GM23248 (cell line): ENCODE data around the gene RS1. TPM values are rescaled to one million over a fixed set of nuclear protein-coding genes. Genes with fewer than 3 reads are reported as not detected.

ENCODE experiments used
- DNase-seq: peaks from one replicate; pipeline ENCODE4 v3.0.0-alpha.2; 2015
- H2AFZ ChIP-seq: fragments of 200-600 bp; sonication (generic); 2 replicates; pipeline ENCODE4 v1.6.1; 2016; ENCODE audit warnings: antibody characterized with exemption
- H3F3A ChIP-seq: fragments of 200-600 bp; sonication (generic); 2 replicates; pipeline ENCODE4 v1.6.1; 2016; ENCODE audit warnings: mild to moderate bottlenecking, antibody characterized with exemption, mixed run types; ENCODE audit not compliant: insufficient read depth
- H3K27ac ChIP-seq: fragments of 200-600 bp; sonication (generic); 2 replicates; pipeline ENCODE4 v1.5.1; 2016; ENCODE audit warnings: mild to moderate bottlenecking
- H3K27me3 ChIP-seq: fragments of 200-600 bp; sonication (generic); replicated peaks from 2 replicates; pipeline ENCODE4 v1.6.1; 2016; ENCODE audit warnings: mild to moderate bottlenecking; ENCODE audit not compliant: insufficient read depth
- H3K36me3 ChIP-seq: fragments of 200-600 bp; sonication (generic); 2 replicates; pipeline ENCODE4 v1.6.1; 2016; ENCODE audit warnings: low read depth, mild to moderate bottlenecking
- H3K4me1 ChIP-seq: fragments of 200-600 bp; sonication (generic); 2 replicates; pipeline ENCODE4 v1.6.1; 2016; ENCODE audit warnings: mild to moderate bottlenecking; ENCODE audit not compliant: insufficient read depth
- H3K4me2 ChIP-seq: fragments of 200-600 bp; sonication (generic); one replicate; pipeline ENCODE4 v1.6.1; 2016; ENCODE audit warnings: mild to moderate bottlenecking; ENCODE audit not compliant: unreplicated experiment
- H3K4me3 ChIP-seq: fragments of 200-600 bp; sonication (generic); 2 replicates; pipeline ENCODE4 v1.5.1; 2016; ENCODE audit warnings: mild to moderate bottlenecking
- H3K79me2 ChIP-seq: fragments of 200-600 bp; sonication (generic); 2 replicates; pipeline ENCODE4 v1.6.1; 2016; ENCODE audit warnings: mild to moderate bottlenecking; ENCODE audit not compliant: insufficient read depth
- H3K9ac ChIP-seq: fragments of 200-600 bp; sonication (generic); 2 replicates; pipeline ENCODE4 v1.6.1; 2016; ENCODE audit warnings: mild to moderate bottlenecking
- H3K9me2 ChIP-seq: fragments of 200-600 bp; sonication (generic); 2 replicates; pipeline ENCODE4 v1.6.1; 2016; ENCODE audit warnings: mixed run types, mild to moderate bottlenecking, moderate library complexity; ENCODE audit not compliant: insufficient read depth
- H3K9me3 ChIP-seq: fragments of 200-600 bp; sonication (generic); one replicate; pipeline ENCODE4 v1.6.1; 2017; ENCODE audit warnings: low read depth
- H4K20me1 ChIP-seq: fragments of 200-600 bp; sonication (generic); 2 replicates; pipeline ENCODE4 v1.6.0; 2016; ENCODE audit not compliant: insufficient read depth
- EZH2 ChIP-seq: fragments of 200-600 bp; sonication (generic); IDR thresholded peaks from 2 replicates; pipeline ENCODE4 v1.6.1; 2018; ENCODE audit warnings: antibody characterized with exemption, mild to moderate bottlenecking; ENCODE audit not compliant: insufficient read depth, poor library complexity, severe bottlenecking
- EZH2phosphoT487 ChIP-seq: fragments of 200-600 bp; sonication (generic); IDR thresholded peaks from 2 replicates; pipeline ENCODE4 v1.6.1; 2018; ENCODE audit warnings: antibody characterized with exemption, moderate library complexity, mild to moderate bottlenecking, low read depth; ENCODE audit not compliant: insufficient read depth
- WGBS, 2 experiments: methylation state at CpG; one replicate each; pipeline ENCODE4 v1.1.6; 2015 to 2017; ENCODE audit warnings: low lambda C conversion rate in 2 of 2, low coverage in 1 of 2; ENCODE audit errors: missing lambda C conversion rate in 2 of 2; 5-methylcytosine and 5-hydroxymethylcytosine counted together
- in situ Hi-C: fragments of 300-500 bp; cut with MboI; formaldehyde crosslinking; loops from 2 replicates; pipeline ENCODE4 v1.15.0; 2020
- polyA plus RNA-seq: library from polyadenylated mRNA; unstranded; fragments of >200 nt; fragmentation: Nextera tagmentation; extraction: Ambion mirVana; gene quantifications from 2 replicates; pipeline ENCODE4 v1.2.1, GENCODE V29; 2016
- total RNA-seq: library from RNA; depleted of rRNA; stranded (reverse); fragments of >200 nt; shearing (Covaris generic); gene quantifications from 2 replicates; pipeline ENCODE4 v1.2.3, GENCODE V29; 2014; rRNA removed

The RS1 gene
- total and polyA plus RNA-seq, 2 experiments from 2014 or later = not detected

DNA sequence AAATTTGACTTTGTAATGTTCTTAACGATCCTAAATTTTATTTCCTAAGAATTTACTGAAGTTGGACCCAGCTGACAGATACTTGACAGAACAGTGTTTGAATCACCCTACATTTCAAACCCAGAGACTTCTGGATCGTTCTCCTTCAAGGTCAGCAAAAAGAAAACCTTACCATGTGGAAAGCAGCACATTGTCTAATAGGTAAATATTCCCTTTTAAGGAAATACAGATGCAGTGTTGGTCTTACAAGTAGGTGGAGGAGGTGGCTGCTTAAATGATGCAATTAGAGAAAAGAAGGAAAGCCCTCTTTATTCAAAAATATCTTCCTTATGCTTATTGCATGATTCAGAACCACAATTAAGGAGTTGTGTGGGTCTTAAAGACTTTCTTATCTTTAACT, 73.5 kb downstream of the RS1 start:
- no peaks in the 10 kb centered on the region for H3K79me2 ChIP-seq
- H2AFZ ChIP-seq = no peak overlapping the region
- 92 to 93% methylated on average over 2 of the region's 2 CpGs for WGBS, 2 experiments
- no peak overlapping the region for H3K9ac ChIP-seq
- no peak overlapping the region for H3K4me2 ChIP-seq
- H3K9me2 ChIP-seq = no peaks in the 10 kb centered on the region
- DNase-seq = no peak
- H3K4me3 ChIP-seq = no peak overlapping the region
- in situ Hi-C loops = no loop called here
- H3F3A ChIP-seq = no peaks in the 10 kb centered on the region
- H3K36me3 ChIP-seq = no peaks in the 10 kb centered on the region
- no peaks in the 10 kb centered on the region for H4K20me1 ChIP-seq
- no peak for TF ChIP-seq EZH2
- TF ChIP-seq EZH2phosphoT487 = no peak
- no peaks in the 10 kb centered on the region for H3K9me3 ChIP-seq
- H3K4me1 ChIP-seq = no peaks in the 10 kb centered on the region
- no peaks in the 10 kb centered on the region for H3K27me3 ChIP-seq
- H3K27ac ChIP-seq = no peak overlapping the region

DNA sequence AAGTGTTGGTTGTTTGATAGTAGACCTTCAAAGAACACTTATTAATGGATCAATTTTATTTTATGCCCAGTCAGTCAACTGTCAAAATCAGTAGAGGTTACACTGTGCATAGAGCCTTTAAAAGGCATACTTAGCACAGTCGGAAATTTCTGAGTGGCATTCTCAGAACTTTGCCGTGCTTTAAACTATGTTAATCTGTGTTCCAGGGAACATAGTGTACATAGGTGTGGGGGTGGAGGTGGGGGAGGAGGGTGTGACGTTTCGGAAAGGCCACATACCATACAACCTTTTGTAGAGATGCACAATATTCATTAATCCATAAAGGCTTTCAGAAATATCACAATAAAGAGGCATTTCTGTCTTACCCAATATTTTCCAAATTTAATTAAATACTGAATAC, 75.8 kb downstream of the RS1 start:
- no peaks in the 10 kb centered on the region for H3K27me3 ChIP-seq
- TF ChIP-seq EZH2 (no peak), EZH2phosphoT487 (no peak)
- H3K79me2 ChIP-seq = no peaks in the 10 kb centered on the region
- no peaks in the 10 kb centered on the region for H3K4me1 ChIP-seq
- no peak overlapping the region for H2AFZ ChIP-seq
- H3K9me3 ChIP-seq = no peaks in the 10 kb centered on the region
- no peaks in the 10 kb centered on the region for H4K20me1 ChIP-seq
- DNase-seq = no peak
- in situ Hi-C loops = no loop called here
- no peak overlapping the region for H3K27ac ChIP-seq
- H3K4me2 ChIP-seq = no peak overlapping the region
- H3K4me3 ChIP-seq = no peak overlapping the region
- H3K36me3 ChIP-seq = no peaks in the 10 kb centered on the region
- H3K9ac ChIP-seq = no peak overlapping the region
- no peaks in the 10 kb centered on the region for H3F3A ChIP-seq
- WGBS, 2 experiments = 38 to 64% methylated on average over 3 to 4 of the region's 4 CpGs
- H3K9me2 ChIP-seq = no peaks in the 10 kb centered on the region

DNA sequence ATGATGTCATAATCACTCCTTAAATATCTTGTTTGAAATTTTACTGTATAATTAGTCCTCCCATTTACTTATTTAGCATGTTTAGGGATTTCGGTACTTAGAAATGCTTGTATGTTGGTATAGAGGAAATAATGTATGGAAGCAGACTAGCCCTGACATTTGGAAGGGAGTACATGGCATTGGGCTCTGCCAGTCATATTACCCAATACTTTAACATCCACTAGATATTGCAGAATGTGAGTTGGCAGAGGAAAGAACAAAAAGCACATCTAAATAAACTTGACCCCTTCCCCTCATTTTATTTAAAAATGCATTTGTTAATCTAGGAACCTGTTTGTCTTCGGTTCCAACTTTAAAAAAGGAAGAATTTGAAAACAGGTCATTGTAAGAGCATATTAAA, 77.8 kb downstream of the RS1 start:
- Histone ChIP-seq H3K27ac (no peak overlapping the region), H3K4me1 (no peaks in the 10 kb centered on the region), H3K4me3 (no peak overlapping the region), H3K9me2 (no peaks in the 10 kb centered on the region), H3K36me3 (no peaks in the 10 kb centered on the region), H3K4me2 (no peak overlapping the region), H3K27me3 (no peaks in the 10 kb centered on the region), H3K9ac (no peak overlapping the region), H3K9me3 (no peaks in the 10 kb centered on the region), H4K20me1 (no peaks in the 10 kb centered on the region), H3K79me2 (no peaks in the 10 kb centered on the region), H3F3A (no peaks in the 10 kb centered on the region), H2AFZ (no peak overlapping the region)
- WGBS, 2 experiments = 96 to 100% methylated on average over 2 of the region's 2 CpGs
- TF ChIP-seq EZH2phosphoT487 (no peak), EZH2 (no peak)
- DNase-seq = no peak
- in situ Hi-C loops = no loop called here

DNA sequence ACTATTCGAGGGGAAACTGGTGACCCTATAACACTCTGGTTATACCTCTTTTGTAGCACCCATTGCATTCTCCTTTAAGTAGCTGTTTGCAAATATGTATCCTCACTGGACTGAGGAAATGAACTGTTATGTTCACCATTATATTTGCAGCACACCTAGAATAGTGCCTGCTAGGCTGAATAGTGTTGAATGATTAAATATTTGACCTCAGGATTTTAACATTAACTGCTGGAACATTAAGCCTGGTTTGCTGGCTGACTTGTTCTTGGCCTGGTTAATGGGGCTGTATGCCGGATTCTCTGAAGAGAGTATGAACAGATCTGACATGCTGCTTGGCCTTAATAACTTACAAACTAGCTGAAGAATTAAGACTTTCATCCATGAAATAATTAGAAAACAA, 80.1 kb downstream of the RS1 start:
- WGBS, 2 experiments = 95 to 100% methylated on average over 2 of the region's 2 CpGs
- no peak overlapping the region for H3K4me2 ChIP-seq
- H3K4me3 ChIP-seq = no peak overlapping the region
- no peaks in the 10 kb centered on the region for H3F3A ChIP-seq
- no peak for TF ChIP-seq EZH2
- TF ChIP-seq EZH2phosphoT487 = no peak
- H4K20me1 ChIP-seq = no peaks in the 10 kb centered on the region
- no peaks in the 10 kb centered on the region for H3K9me3 ChIP-seq
- in situ Hi-C loops = no loop called here
- no peaks in the 10 kb centered on the region for H3K79me2 ChIP-seq
- no peak overlapping the region for H3K9ac ChIP-seq
- DNase-seq = no peak
- no peaks in the 10 kb centered on the region for H3K9me2 ChIP-seq
- H3K36me3 ChIP-seq = no peaks in the 10 kb centered on the region
- H3K4me1 ChIP-seq = no peaks in the 10 kb centered on the region
- no peak overlapping the region for H3K27ac ChIP-seq
- H2AFZ ChIP-seq = no peak overlapping the region
- no peaks in the 10 kb centered on the region for H3K27me3 ChIP-seq

Other genes starting within 250 kb of the RS1 start
- 2.0 and 3.0 TPM in 2 replicates for gene CDKL5, start 246.5 kb downstream of the RS1 start, total RNA-seq
- 1.8 and 2.2 TPM in 2 replicates for gene CDKL5, start 246.5 kb downstream of the RS1 start, polyA plus RNA-seq
- gene PPEF1, start 35.5 kb upstream of the RS1 start, total RNA-seq = not detected in 2 replicates
- gene PPEF1, start 35.5 kb upstream of the RS1 start, polyA plus RNA-seq = not detected in 2 replicates